GM19455 (cell line): ENCODE results near the gene MAGEB6B.
"Not testable (repeated sequence)": the region's sequence is repeated elsewhere in the genome, so short reads cannot be mapped to it uniquely, and the experiment has no call there.

Experiments
- ATAC-seq: cut with Tn5 transposase; IDR thresholded peaks from one replicate; pipeline ENCODE4 v1.9.1; 2021; ENCODE audit not compliant: unreplicated experiment

MAGEB6B gene, protein sequence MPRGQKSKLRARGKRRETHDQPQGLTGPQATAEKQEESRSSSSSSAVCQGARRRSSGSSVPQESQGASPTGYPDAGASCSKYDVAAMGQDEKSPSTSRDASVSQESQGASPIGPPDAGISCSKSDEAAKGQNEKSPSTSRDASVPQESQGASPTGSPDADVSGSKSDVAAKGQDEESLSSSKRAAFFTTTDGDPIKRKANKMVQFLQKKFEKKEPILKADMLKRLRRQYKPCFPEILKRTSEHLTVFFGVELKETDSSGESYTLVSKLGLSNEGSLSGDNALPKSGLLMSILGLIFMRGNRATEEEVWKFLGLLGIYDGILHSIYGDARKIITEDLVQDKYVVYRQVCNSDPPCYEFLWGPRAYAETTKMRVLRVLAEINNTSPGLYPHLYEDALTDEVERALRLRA

DNA sequence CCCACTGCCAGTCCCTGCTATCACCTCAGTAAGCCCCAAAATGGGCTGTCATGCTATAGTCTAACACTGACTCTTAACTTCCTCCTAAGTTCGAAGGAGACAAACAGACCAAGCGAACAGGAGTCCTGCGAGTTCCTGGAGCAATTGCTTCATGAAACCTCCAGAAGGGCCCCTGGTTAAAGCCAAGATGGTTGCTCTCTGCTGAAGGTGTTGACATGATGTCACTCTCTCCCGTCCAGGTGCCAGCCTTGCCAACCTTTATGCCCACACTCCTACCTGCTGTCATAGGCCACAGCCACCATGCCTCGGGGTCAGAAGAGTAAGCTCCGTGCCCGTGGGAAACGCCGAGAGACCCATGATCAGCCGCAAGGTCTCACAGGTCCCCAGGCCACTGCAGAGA lies at the start of gene MAGEB6B:
MAGEB6B (plus strand) TSS at position 301 of the 400 bp plus-strand sequence; CDS start at position 301, 0 bp downstream.
- ATAC-seq, result no peak

DNA sequence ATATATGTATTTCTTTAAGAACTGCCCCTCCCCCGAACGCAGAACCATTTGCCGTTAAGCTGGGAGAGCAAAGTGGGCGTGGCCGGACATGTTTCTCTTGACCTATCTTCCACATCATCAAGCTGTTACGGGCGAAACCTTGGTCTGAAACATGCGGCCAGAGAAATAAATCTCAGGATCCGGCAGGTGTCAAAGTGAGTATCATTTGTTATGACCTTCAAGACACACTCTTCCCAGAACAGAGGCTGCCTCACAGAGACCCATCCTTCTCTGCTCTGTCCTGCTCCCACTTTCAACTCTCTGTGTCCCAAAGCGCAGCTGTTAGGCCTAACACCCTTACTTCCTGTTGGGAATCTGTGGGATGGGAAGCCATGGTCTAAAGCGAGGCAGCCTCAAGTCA lies 22.1 kb upstream of the MAGEB6B start, which contains the start of gene MAGEB18:
MAGEB18 (plus strand) TSS at position 70 of the 400 bp plus-strand sequence. CDS start 643 bp downstream, outside the sequence.
- no peak for ATAC-seq

DNA sequence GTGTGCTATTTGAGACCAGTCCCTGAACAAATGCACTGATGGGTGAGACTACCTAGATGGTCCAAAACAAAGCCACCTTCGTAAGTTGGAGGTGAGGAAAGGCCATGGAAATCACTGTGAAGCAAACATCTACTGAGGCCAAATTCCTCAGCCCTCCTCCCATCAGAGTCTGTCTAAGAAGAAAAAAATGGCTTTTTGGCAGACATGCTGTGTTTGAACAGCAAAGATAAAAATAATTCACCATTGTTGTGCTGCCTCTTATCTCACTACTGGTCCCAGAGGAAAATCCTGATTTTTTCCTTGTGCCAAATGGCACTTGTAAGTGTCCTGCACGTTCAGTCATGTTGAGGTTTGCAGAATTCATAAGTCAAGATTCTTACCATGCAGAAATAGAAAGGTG lies 14.4 kb upstream of the MAGEB6B start:
- no peak for ATAC-seq

DNA sequence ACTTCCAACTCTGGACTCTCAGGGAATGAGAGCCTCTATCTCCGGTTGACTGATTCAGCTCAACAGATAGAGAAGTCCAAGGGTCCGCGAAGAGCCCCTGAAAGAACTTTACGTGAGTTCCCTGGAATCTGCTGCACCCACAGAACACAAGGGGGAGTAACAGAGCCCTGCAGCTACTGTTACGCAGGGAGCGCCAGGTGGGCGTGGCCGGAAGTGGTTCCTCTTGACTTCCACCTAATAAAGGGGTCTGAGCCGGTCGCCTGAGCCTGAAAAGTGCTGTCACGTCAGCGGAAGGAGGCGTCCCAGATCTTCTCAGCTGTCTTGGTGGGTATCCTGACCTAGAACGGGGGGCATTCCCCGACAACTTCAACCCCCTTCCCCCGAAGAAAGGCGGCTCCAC lies 31.8 kb downstream of the MAGEB6B start, which contains the start of gene MAGEB6:
MAGEB6 (plus strand) TSS at position 237 of the 400 bp plus-strand sequence. CDS start 1,407 bp downstream, outside the sequence.
- no peak for ATAC-seq

DNA sequence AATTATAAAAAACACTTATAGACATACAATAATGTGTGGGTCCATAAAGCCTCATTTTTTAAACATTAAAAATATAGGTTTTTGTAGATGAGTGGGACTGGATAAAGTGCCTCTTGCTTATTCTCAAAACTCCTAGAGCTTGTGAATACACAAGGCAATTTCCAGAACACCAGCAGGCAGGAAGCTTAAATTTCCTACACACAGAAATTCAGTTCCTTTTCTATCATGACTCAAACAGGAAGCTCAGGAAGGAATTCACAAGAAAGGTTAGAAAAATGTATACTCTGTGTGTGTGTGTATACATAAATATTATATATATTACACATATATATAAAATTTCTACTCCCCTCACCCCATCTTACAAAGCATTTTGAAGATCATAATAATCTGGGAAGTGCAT lies 43.2 kb downstream of the MAGEB6B start:
- ATAC-seq, result no peak

DNA sequence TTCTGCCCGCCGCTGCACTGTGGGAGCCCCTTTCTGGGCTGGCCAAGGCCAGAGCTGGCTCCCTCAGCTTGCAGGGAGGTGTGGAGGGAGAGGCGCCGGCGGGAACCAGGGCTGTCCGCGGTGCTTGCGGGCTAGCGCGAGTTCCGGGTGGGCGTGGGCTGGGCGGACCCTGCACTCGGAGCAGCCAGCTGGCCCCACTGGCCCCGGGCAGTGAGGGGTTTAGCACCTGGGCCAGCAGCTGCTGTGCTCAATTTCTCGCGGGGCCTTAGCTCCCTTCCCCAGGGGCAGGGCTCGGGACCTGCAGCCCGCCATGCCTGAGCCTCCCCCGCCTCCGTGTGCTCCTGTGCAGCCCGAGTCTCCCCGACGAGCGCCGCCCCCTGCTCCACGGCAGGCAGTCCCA lies 44.3 kb downstream of the MAGEB6B start:
- ATAC-seq, result not testable (repeated sequence)

DNA sequence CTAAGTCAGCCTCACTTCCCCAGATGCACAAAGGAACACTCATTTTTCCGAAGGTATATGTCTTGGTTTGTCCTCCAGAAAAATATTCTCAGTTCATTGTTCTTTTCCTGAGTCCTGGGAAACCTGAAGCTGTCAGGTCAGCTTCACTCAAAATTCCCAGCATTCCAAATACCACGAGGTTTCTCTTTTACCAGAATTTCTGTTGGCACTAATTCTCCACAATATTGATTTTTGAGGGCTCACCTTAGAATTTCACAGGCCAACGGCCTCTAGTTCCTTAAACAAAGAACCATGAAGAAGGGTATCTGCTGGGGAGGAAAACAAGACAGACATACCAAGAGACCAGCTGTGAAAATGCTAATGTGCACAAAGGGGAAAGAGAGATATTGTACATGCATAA lies 47.6 kb downstream of the MAGEB6B start:
- ATAC-seq, result no peak
